B cell (primary cell): ENCODE measurements around the gene FAM53A. TPM values are rescaled to one million over a fixed set of nuclear protein-coding genes. Genes with fewer than 3 reads are reported as not detected.

ENCODE experiments used
- ATAC-seq: fragments of 200-7000 bp; cut with Tn5 transposase; one replicate; pipeline ENCODE4 v1.10.0; 2021; ENCODE audit warnings: low read depth, mild to moderate bottlenecking, moderate number of reproducible peaks, moderate library complexity
- CTCF ChIA-PET: fragments of 350-600 bp; sonication (Branson Sonifier 250); formaldehyde crosslinking; loops from one replicate; lab custom pipeline; 2021; ENCODE audit warnings: antibody characterized with exemption, inconsistent platforms; lab: Charles Lee
- POLR2A ChIA-PET: fragments of 350-600 bp; sonication (Branson Sonifier 250); formaldehyde crosslinking; loops from one replicate; lab custom pipeline; 2021; ENCODE audit warnings: antibody characterized with exemption; lab: Charles Lee
- DNase-seq: peaks from one replicate; pipeline ENCODE4 v3.0.0; 2013
- H2AFZ ChIP-seq: 2 replicates; pipeline ENCODE4 v1.6.1; 2012; ENCODE audit warnings: mild to moderate bottlenecking, low read depth, low read length; ENCODE audit not compliant: insufficient read depth, poor library complexity, severe bottlenecking
- H3K27ac ChIP-seq, 2 donors: 1 replicate in 1 of 2; 2 replicates in 1 of 2; pipeline ENCODE4 v1.5.1; 2012 to 2013; ENCODE audit warnings: low read length in 2 of 2, mild to moderate bottlenecking in 2 of 2, moderate library complexity in 1 of 2
- H3K27me3 ChIP-seq, 4 experiments: fragments of 200-600 bp in 1 of 4; sonication (generic) in 1 of 4; replicated peaks in 1 of 4; 1 replicate in 2 of 4; 2 replicates in 2 of 4; pipeline versions ENCODE4 v1.6.1 to v1.7.0; 2013 to 2016; ENCODE audit warnings: low read length in 3 of 4, mild to moderate bottlenecking in 2 of 4, mixed read lengths in 1 of 4, moderate library complexity in 1 of 4; ENCODE audit not compliant: insufficient read depth in 4 of 4, control insufficient read depth in 3 of 4; ENCODE audit errors: control extremely low read depth in 1 of 4
- H3K36me3 ChIP-seq, 2 experiments: replicated peaks in 1 of 2; 1 replicate in 1 of 2; 2 replicates in 1 of 2; pipeline versions ENCODE4 v1.6.1 to v1.7.1; 2013; ENCODE audit warnings: low read length in 1 of 2; ENCODE audit not compliant: insufficient read depth in 2 of 2, control insufficient read depth in 1 of 2; ENCODE audit errors: control extremely low read depth in 1 of 2, extremely low read depth in 1 of 2
- H3K4me1 ChIP-seq, 2 donors: fragments of 200-600 bp in 1 of 2; sonication (generic) in 1 of 2; 1 replicate in 1 of 2; 2 replicates in 1 of 2; pipeline versions ENCODE4 v1.5.1 to v1.6.1; 2013 to 2017; ENCODE audit warnings: low read length in 2 of 2; ENCODE audit not compliant: control insufficient read depth in 2 of 2, insufficient read depth in 2 of 2
- H3K4me2 ChIP-seq: replicated peaks from 2 replicates; pipeline ENCODE3; 2012; ENCODE audit warnings: mild to moderate bottlenecking, low read depth, low read length; ENCODE audit not compliant: poor library complexity, severe bottlenecking
- H3K4me3 ChIP-seq, 5 experiments: fragments of 200-600 bp in 1 of 5; sonication (generic) in 1 of 5; 1 replicate in 3 of 5; 2 replicates in 2 of 5; pipeline versions ENCODE4 v1.5.1 to v1.7.0; 2011 to 2016; ENCODE audit warnings: low read length in 4 of 5, mild to moderate bottlenecking in 4 of 5, low read depth in 2 of 5, control low read depth in 1 of 5, moderate library complexity in 1 of 5; ENCODE audit not compliant: insufficient read depth in 1 of 5; ENCODE audit errors: control extremely low read depth in 1 of 5, extremely low read depth in 1 of 5
- H3K79me2 ChIP-seq: fragments of 200-600 bp; sonication (generic); one replicate; pipeline ENCODE4 v1.6.0; 2016; ENCODE audit warnings: low read length; ENCODE audit not compliant: control insufficient read depth, insufficient read depth
- H3K9ac ChIP-seq: fragments of 200-600 bp; sonication (generic); 2 replicates; pipeline ENCODE4 v1.6.1; 2017; ENCODE audit warnings: mild to moderate bottlenecking, low read length, moderate library complexity
- H3K9me3 ChIP-seq, 3 donors: one replicate each; pipeline versions ENCODE4 v1.6.1 to v1.7.1; 2013; ENCODE audit warnings: low read length in 2 of 3; ENCODE audit not compliant: control insufficient read depth in 2 of 3, insufficient read depth in 1 of 3; ENCODE audit errors: control extremely low read depth in 1 of 3
- H4K20me1 ChIP-seq: 2 replicates; pipeline ENCODE4 v1.6.0; 2012; ENCODE audit warnings: mild to moderate bottlenecking, low read length; ENCODE audit not compliant: insufficient read depth, control insufficient read depth, poor library complexity, severe bottlenecking
- H3K27ac Mint-ChIP-seq: one replicate; pipeline ENCODE4 v1.8.0; 2021; ENCODE audit warnings: mixed read lengths
- H3K27me3 Mint-ChIP-seq: one replicate; pipeline ENCODE4 v1.8.0; 2021; ENCODE audit warnings: mixed read lengths
- H3K4me1 Mint-ChIP-seq: one replicate; pipeline ENCODE4 v1.8.0; 2021; ENCODE audit warnings: mixed read lengths
- H3K4me3 Mint-ChIP-seq: one replicate; pipeline ENCODE4 v1.8.0; 2021; ENCODE audit warnings: mixed read lengths
- H3K9me3 Mint-ChIP-seq: one replicate; pipeline ENCODE4 v1.8.0; 2022; ENCODE audit warnings: mixed read lengths; ENCODE audit not compliant: insufficient read depth
- EZH2 ChIP-seq: IDR thresholded peaks from 2 replicates; pipeline ENCODE4 v1.6.1; 2012; ENCODE audit warnings: borderline replicate concordance, low read depth, mild to moderate bottlenecking, moderate library complexity, low read length; ENCODE audit not compliant: insufficient read depth, poor library complexity, severe bottlenecking
- WGBS: methylation state at CpG from one replicate; pipeline ENCODE4 v1.1.5; 2013; ENCODE audit warnings: missing lambda C conversion rate; ENCODE audit not compliant: insufficient coverage; 5-methylcytosine and 5-hydroxymethylcytosine counted together
- intact Hi-C: fragments of 100-400 bp; cut with micrococcal nuclease; formaldehyde crosslinking; loops from one replicate; pipeline ENCODE4 v1.10.0; 2022
- polyA plus RNA-seq: library from polyadenylated mRNA; depleted of rRNA; stranded (reverse); fragments of >200 nt; gene quantifications from 2 replicates; pipeline ENCODE4 v1.2.3, GENCODE V29; 2012
- total RNA-seq, 2 donors: library from RNA; stranded (reverse); fragments of 120-200 nt in 1 of 2; gene quantifications; 1 replicate in 1 of 2; 2 replicates in 1 of 2; pipeline versions ENCODE4 v1.2.3 to v1.2.4, GENCODE V29; 2013 to 2022
- TF ChIP-seq, protein P1 (sequence below): fragments of 200-600 bp; IDR thresholded peaks from one replicate; pipeline ENCODE4 v1.8.0; 2022; ENCODE audit warnings: antibody characterized with exemption, mild to moderate bottlenecking

Gene FAM53A
- total and polyA plus RNA-seq, 2 donors (not counting 1 experiment from before 2014, with no cell fraction given), result 2.2 to 4.2 TPM

DNA sequence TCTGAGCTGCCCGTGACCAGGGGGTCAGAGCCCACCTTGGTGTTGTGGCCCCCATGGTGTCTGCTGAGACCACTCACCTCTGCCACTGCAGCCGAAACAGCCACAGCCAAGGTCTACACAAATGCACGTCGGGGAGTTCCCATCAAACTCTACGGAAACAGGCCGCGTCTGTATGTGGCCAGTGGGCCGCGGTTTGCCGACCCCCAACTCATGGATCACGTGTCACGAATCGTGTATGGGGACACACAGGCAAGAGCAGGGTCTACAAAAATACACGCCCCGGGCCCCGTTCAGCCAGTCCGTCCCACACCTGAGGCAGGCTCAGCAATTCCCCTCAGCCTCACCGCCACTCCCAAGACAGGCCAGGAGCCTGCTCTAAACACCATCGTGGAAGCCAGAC, 53.8 kb downstream of the FAM53A start:
- Histone ChIP-seq H3K27ac (no peak overlapping the region), H2AFZ (no peak overlapping the region), H3K27me3 (peaks cover 0 to 4% (median 0%) of the 10 kb centered on the region in 4 experiments), H3K9me3 (peaks cover 0 to 16% (median 0%) of the 10 kb centered on the region in 3 donors), H3K36me3 (no peaks in the 10 kb centered on the region), H3K79me2 (no peaks in the 10 kb centered on the region), H3K4me2 (no peak overlapping the region), H3K9ac (no peak overlapping the region), H3K4me1 (peaks cover 0 to 4% of the 10 kb centered on the region in 2 donors), H4K20me1 (no peaks in the 10 kb centered on the region), H3K4me3 (no peak overlapping the region)
- DNase-seq (no peak), ATAC-seq (no peak)
- ChIA-PET CTCF (interaction anchor here (1.1 to 2.1 kb wide), 4 partner anchors 63 to 888 kb away, joined by 3 to 22 read pairs (median 3); no protein-coding TSS in a partner anchor), POLR2A (no interaction called here)
- no peak overlapping the region for H3K4me3 Mint-ChIP-seq
- H3K9me3 Mint-ChIP-seq, result no peaks in the 10 kb centered on the region
- WGBS, result 94% methylated on average over 18 of the region's 19 CpGs
- intact Hi-C loops, result no loop called here
- no peaks in the 10 kb centered on the region for H3K4me1 Mint-ChIP-seq
- TF ChIP-seq EZH2, result no peak
- TF ChIP-seq, protein P1, sequence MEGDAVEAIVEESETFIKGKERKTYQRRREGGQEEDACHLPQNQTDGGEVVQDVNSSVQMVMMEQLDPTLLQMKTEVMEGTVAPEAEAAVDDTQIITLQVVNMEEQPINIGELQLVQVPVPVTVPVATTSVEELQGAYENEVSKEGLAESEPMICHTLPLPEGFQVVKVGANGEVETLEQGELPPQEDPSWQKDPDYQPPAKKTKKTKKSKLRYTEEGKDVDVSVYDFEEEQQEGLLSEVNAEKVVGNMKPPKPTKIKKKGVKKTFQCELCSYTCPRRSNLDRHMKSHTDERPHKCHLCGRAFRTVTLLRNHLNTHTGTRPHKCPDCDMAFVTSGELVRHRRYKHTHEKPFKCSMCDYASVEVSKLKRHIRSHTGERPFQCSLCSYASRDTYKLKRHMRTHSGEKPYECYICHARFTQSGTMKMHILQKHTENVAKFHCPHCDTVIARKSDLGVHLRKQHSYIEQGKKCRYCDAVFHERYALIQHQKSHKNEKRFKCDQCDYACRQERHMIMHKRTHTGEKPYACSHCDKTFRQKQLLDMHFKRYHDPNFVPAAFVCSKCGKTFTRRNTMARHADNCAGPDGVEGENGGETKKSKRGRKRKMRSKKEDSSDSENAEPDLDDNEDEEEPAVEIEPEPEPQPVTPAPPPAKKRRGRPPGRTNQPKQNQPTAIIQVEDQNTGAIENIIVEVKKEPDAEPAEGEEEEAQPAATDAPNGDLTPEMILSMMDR, result no peak
- H3K27ac Mint-ChIP-seq, result no peak overlapping the region
- H3K27me3 Mint-ChIP-seq, result no peaks in the 10 kb centered on the region

- intact Hi-C loops, result no loop called here
- Histone ChIP-seq H3K9ac (no peak overlapping the region), H3K27ac (no peak overlapping the region), H3K9me3 (peaks cover 0 to 15% (median 0%) of the 10 kb centered on the region in 3 donors), H3K4me2 (no peak overlapping the region), H3K27me3 (peaks cover 0 to 4% (median 0%) of the 10 kb centered on the region in 4 experiments), H3K4me1 (peaks cover 0 to 4% of the 10 kb centered on the region in 2 donors), H4K20me1 (no peaks in the 10 kb centered on the region), H3K4me3 (no peak overlapping the region), H2AFZ (no peak overlapping the region), H3K36me3 (no peaks in the 10 kb centered on the region), H3K79me2 (no peaks in the 10 kb centered on the region)
- H3K4me3 Mint-ChIP-seq, result no peak overlapping the region
- DNase-seq, result no peak
- ChIA-PET CTCF (interaction anchor here (0.9 to 2.1 kb wide), 7 partner anchors 63 to 887 kb away, joined by 3 to 22 read pairs (median 3); no protein-coding TSS in a partner anchor), POLR2A (no interaction called here)
- no peaks in the 10 kb centered on the region for H3K9me3 Mint-ChIP-seq
- no peak for TF ChIP-seq EZH2
- TF ChIP-seq, protein P1, result no peak
- H3K4me1 Mint-ChIP-seq, result no peaks in the 10 kb centered on the region
- no peak overlapping the region for H3K27ac Mint-ChIP-seq
- WGBS, result 90% methylated on average over 7 of the region's 10 CpGs
- no peak for ATAC-seq
- no peaks in the 10 kb centered on the region for H3K27me3 Mint-ChIP-seq
Measured at GRCh38 chr4:1629699-1630083, 54.4 kb downstream of the FAM53A start.
